Breast epithelium (tissue), 4 donors: ENCODE results near the gene ELMO1. TPM values are rescaled to one million over a fixed set of nuclear protein-coding genes. Genes with fewer than 3 reads are reported as not detected.

Source experiments
- DNase-seq, 2 donors: peaks; one replicate each; pipeline ENCODE4 v3.0.0-alpha.2; 2019; ENCODE audit warnings: low spot score in 2 of 2
- H3K27ac ChIP-seq, 2 donors: fragments of 200-600 bp; sonication (generic) in 1 of 2; one replicate each; pipeline ENCODE4 v1.5.1; 2016 to 2019; ENCODE audit warnings: mild to moderate bottlenecking in 1 of 2
- H3K27me3 ChIP-seq, 2 donors: fragments of 200-600 bp; sonication (generic) in 1 of 2; one replicate each; pipeline versions ENCODE4 v1.5.1 to v1.6.0; 2017 to 2019; ENCODE audit warnings: control low read depth in 1 of 2, mild to moderate bottlenecking in 1 of 2
- H3K36me3 ChIP-seq: fragments of 200-600 bp; one replicate; pipeline ENCODE4 v1.5.1; 2019
- H3K4me1 ChIP-seq, 2 donors: fragments of 200-600 bp; sonication (generic); one replicate each; pipeline ENCODE4 v1.5.1; 2016 to 2019; ENCODE audit warnings: control low read depth in 1 of 2
- H3K4me3 ChIP-seq, 3 donors: fragments of 200-600 bp; sonication (generic); 1 replicate in 2 of 3; 2 replicates in 1 of 3; pipeline ENCODE4 v1.5.1; 2016 to 2019; ENCODE audit warnings: mild to moderate bottlenecking in 3 of 3, moderate library complexity in 2 of 3
- H3K9me3 ChIP-seq, 2 donors: fragments of 200-600 bp; sonication (generic) in 1 of 2; one replicate each; pipeline ENCODE4 v1.5.1; 2016 to 2019; ENCODE audit warnings: control low read depth in 1 of 2
- CTCF ChIP-seq, 3 donors: fragments of 450-650 bp; IDR thresholded peaks; one replicate each; pipeline ENCODE4 v1.5.1; 2016 to 2017; ENCODE audit warnings: antibody characterized with exemption in 3 of 3, mild to moderate bottlenecking in 3 of 3, moderate library complexity in 3 of 3
- POLR2A ChIP-seq: fragments of 450-650 bp; IDR thresholded peaks from one replicate; pipeline ENCODE4 v1.6.1; 2016; ENCODE audit warnings: antibody characterized with exemption, mild to moderate bottlenecking, moderate library complexity
- POLR2AphosphoS5 ChIP-seq, 3 donors: sonication (generic); formaldehyde crosslinking; IDR thresholded peaks; one replicate each; pipeline ENCODE4 v1.6.1; 2017; ENCODE audit warnings: antibody characterized with exemption in 3 of 3
- intact Hi-C: fragments of 100-400 bp; cut with DNase I; formaldehyde crosslinking; loops from one replicate; pipeline ENCODE4 v1.15.1; 2023; ENCODE audit warnings: low total_unique reads
- total RNA-seq, 3 donors: library from RNA; depleted of rRNA; stranded (reverse); fragments of >200 nt; gene quantifications; one replicate each; pipeline ENCODE4 v1.1.0, GENCODE V29; 2016

The ELMO1 gene
- total RNA-seq, 3 donors from 2014 or later = 49.5 to 110 (median 66.9) TPM

- H3K27ac ChIP-seq = no peak overlapping the region
- H3K4me1 ChIP-seq = no peaks in the 10 kb centered on the region
- H3K9me3 ChIP-seq = no peaks in the 10 kb centered on the region
- no peak for DNase-seq
- intact Hi-C loops = no loop called here
- TF ChIP-seq CTCF (IDR thresholded peaks at IDR 0.05) = no peak
- no peak for TF ChIP-seq POLR2A
- no peak for TF ChIP-seq POLR2AphosphoS5 (IDR thresholded peaks at IDR 0.05)
- no peaks in the 10 kb centered on the region for H3K36me3 ChIP-seq
- no peaks in the 10 kb centered on the region for H3K27me3 ChIP-seq
- no peak overlapping the region for H3K4me3 ChIP-seq
These were observed 286.6 kb downstream of the ELMO1 start for GRCh38 chr7:37162106-37162505.

- Histone ChIP-seq H3K36me3 (no peaks in the 10 kb centered on the region), H3K27me3 (no peaks in the 10 kb centered on the region), H3K4me1 (no peaks in the 10 kb centered on the region), H3K4me3 (no peak overlapping the region), H3K27ac (no peak overlapping the region), H3K9me3 (no peaks in the 10 kb centered on the region)
- intact Hi-C loops = no loop called here
- TF ChIP-seq CTCF (IDR thresholded peaks at IDR 0.05) (no peak), POLR2A (no peak), POLR2AphosphoS5 (IDR thresholded peaks at IDR 0.05) (no peak)
- DNase-seq = no peak
These were observed 288.0 kb downstream of the ELMO1 start for GRCh38 chr7:37160656-37161055.

GRCh38 chr7:37153376-37153775 lies 295.3 kb downstream of the ELMO1 start:
- no peak for TF ChIP-seq POLR2A
- TF ChIP-seq CTCF (IDR thresholded peaks at IDR 0.05) = no peak
- no peak for TF ChIP-seq POLR2AphosphoS5 (IDR thresholded peaks at IDR 0.05)
- no peaks in the 10 kb centered on the region for H3K9me3 ChIP-seq
- no peak overlapping the region for H3K4me3 ChIP-seq
- no peaks in the 10 kb centered on the region for H3K27me3 ChIP-seq
- intact Hi-C loops = no loop called here
- no peak overlapping the region for H3K27ac ChIP-seq
- no peak for DNase-seq
- H3K36me3 ChIP-seq = no peaks in the 10 kb centered on the region
- H3K4me1 ChIP-seq = no peaks in the 10 kb centered on the region

GRCh38 chr7:37151741-37152413 lies 296.8 kb downstream of the ELMO1 start:
- H3K27me3 ChIP-seq = no peaks in the 10 kb centered on the region
- no peak for DNase-seq
- no peaks in the 10 kb centered on the region for H3K4me1 ChIP-seq
- H3K9me3 ChIP-seq = no peaks in the 10 kb centered on the region
- no peaks in the 10 kb centered on the region for H3K36me3 ChIP-seq
- intact Hi-C loops = no loop called here
- H3K27ac ChIP-seq = no peak overlapping the region
- TF ChIP-seq CTCF (IDR thresholded peaks at IDR 0.05) = no peak
- TF ChIP-seq POLR2AphosphoS5 (IDR thresholded peaks at IDR 0.05) = no peak
- TF ChIP-seq POLR2A = no peak
- H3K4me3 ChIP-seq = no peak overlapping the region

GRCh38 chr7:37150856-37151255 lies 297.8 kb downstream of the ELMO1 start:
- Histone ChIP-seq H3K36me3 (no peaks in the 10 kb centered on the region), H3K4me3 (no peak overlapping the region), H3K27me3 (no peaks in the 10 kb centered on the region), H3K9me3 (no peaks in the 10 kb centered on the region), H3K4me1 (no peaks in the 10 kb centered on the region), H3K27ac (no peak overlapping the region)
- TF ChIP-seq POLR2AphosphoS5 (IDR thresholded peaks at IDR 0.05) = no peak
- TF ChIP-seq CTCF (IDR thresholded peaks at IDR 0.05) = no peak
- no peak for TF ChIP-seq POLR2A
- DNase-seq = no peak
- intact Hi-C loops = no loop called here
